GM10266 (cell line): ENCODE results near the gene PPP1R16B.
A peak's percentile ranks its signal among the peaks of the same experiment; 100 is the strongest.

Experiments used
- DNase-seq: peaks from one replicate; pipeline ENCODE4 v3.0.0; 2012; ENCODE audit errors: extremely low spot score
- TF ChIP-seq, protein P1 (sequence below): IDR thresholded peaks from 2 replicates; pipeline ENCODE4 v1.5.1; 2012; ENCODE audit warnings: mild to moderate bottlenecking, low read depth; ENCODE audit not compliant: control insufficient read depth, insufficient read depth; ENCODE audit errors: missing control alignments

Gene PPP1R16B

DNA sequence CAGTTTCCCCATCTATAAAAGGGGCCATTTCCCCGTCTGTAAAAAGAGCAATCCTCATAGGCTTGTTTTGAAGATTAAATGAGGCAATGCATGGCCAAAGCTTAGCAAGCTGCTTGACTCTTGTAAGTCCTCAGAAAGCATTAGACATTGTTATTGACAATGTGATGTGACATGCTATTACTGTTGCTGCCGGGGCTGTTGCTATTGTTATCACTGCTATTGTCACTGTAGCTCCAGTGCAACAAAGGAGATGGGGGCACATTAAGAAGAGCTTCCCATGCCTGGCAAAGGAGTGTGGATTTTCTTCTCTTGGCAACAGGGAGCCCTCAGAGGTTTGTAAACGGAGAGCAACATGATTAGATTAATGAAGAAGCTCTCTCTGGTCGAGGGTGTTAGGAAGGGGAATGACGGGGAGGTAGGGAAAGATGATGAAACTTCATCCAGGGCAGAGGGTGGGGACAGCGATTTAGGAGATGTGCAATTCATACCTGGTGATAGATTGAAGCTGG lies 87.6 kb downstream of the PPP1R16B start:
- TF ChIP-seq, protein P1, sequence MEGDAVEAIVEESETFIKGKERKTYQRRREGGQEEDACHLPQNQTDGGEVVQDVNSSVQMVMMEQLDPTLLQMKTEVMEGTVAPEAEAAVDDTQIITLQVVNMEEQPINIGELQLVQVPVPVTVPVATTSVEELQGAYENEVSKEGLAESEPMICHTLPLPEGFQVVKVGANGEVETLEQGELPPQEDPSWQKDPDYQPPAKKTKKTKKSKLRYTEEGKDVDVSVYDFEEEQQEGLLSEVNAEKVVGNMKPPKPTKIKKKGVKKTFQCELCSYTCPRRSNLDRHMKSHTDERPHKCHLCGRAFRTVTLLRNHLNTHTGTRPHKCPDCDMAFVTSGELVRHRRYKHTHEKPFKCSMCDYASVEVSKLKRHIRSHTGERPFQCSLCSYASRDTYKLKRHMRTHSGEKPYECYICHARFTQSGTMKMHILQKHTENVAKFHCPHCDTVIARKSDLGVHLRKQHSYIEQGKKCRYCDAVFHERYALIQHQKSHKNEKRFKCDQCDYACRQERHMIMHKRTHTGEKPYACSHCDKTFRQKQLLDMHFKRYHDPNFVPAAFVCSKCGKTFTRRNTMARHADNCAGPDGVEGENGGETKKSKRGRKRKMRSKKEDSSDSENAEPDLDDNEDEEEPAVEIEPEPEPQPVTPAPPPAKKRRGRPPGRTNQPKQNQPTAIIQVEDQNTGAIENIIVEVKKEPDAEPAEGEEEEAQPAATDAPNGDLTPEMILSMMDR: no peak
- no peak for DNase-seq

DNA sequence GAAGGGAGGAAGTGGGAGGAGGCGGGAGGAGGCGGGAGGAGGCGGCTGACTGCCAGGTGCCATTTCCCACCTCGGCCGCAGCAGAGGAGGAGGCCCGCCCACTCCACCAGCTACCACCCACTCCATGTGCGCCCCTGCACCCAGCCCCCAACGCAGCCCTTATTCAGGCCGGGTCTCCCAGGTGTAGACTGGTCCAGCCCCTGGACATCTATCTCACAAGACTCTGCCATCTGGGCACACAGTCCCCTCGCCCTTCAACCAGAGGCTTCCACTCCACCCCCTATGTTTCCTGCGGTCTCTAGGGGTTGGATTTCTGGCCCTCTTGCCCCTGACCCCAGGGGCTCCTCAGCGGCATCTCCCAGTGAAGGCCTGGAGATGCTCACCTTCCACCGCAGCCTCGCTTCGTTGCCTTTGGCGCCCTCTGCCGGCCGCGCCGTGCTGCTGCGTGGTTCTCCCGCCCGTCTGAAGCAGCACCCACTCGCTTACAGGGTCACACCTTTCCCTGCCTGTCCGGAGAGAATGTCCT lies 88.1 kb downstream of the PPP1R16B start:
- TF ChIP-seq, protein P1: peak; percentile 100
- DNase-seq: peak; percentile 80

DNA sequence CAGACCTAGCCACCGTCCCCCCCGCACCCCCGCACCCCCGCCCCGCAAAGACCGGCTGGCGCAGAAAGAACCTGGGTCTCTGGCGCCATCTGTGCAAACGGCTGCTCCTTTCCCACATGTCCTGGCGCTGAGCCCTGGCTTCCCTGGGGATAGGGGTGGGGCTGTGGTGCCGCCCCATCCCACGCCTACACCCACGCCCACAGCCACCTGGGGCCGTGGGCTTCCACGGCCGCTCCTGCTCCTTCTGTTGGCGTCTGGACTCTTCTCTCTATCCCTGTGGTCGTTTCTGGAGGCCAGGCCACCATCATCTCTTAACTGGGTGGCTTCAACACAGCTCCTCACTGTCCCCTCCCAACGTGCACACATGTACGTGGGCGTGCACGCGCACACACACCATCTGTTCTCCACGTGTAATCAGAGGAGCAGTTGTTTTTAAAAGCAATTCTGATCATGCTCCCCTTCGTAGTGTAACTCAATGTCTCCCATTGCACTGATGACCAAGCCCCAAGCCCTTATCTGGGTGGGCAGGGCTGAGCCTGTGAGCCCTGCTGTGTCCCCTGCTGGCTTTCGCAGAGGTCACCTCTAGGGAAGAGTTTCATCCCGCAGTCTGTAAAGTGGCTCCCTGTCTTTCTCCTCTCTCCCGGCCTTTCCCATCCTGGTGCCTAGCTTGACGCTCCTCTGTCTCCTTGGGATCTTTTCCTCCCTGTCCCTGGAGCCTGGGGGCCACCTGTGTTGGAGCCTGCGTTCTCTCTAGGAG lies 88.8 kb downstream of the PPP1R16B start:
- TF ChIP-seq, protein P1: peak; percentile 15
- no peak for DNase-seq

DNA sequence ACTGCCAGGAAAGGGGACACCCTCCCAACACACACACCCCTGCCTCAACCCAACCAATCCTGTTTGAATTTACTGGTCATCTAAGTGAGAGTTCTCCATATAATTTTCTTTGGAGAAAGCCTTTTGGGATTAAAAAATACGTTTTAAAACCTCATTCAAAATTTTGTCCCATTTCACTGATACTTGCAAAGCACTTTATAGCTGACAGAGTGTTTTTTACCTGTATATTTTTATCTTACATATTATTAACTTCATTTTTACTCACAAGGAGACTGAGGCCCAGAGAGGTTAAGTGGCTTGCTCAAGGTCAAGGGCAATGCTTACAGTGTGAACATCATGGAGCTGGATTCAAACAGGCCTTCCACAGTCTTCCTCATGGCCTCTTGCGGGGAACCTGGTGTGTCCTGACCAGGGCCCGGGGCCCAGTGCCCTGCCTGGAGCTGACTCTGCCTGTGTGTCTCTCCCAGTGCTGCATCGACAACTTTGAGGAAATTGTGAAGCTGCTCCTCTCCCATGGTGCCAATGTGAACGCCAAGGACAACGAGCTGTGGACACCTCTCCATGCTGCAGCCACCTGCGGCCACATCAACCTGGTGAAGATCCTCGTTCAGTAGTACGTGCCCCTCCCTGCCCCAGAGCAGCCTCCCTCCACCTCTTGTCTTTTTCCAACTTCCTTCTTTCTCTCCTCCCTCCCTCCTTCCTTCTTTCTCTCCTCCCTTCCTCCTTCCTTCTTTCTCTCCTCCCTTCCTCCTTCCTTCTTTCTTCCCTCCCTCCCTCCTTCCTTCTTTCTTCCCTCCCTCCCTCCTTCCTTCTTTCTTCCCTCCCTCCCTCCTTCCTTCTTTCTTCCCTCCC lies 89.8 kb downstream of the PPP1R16B start:
- no peak for DNase-seq
- TF ChIP-seq, protein P1: no peak

DNA sequence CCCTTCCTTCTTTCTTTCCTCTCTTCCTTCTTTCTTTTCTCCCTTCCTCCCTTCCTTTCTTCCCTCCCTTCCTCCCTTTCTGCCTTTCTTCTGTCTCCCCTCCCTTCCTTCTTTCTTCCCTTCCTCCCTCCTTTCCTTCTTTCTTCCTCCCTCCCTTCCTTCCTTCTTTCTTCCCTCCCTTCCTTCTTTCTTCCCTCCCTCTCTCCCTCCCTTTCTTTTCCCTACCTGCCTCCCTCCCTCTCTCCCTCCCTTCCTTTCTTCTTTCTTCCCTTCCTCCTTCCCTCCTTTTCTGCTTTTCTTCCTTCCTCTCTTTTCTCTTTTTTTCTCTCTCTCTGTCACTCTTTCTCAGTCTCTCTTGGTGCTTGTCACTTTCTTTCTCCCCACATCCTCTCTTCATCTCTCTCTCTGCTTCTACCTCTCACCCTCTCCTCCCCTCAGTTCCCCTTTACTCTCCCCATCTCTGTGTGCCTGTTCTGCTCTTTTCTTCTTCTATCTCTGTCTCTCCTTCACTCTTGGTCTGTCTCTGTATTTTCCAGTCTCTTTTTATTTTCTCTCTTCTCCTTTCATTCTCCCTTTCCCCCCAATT lies 90.6 kb downstream of the PPP1R16B start:
- TF ChIP-seq, protein P1: no peak
- DNase-seq: no peak

DNA sequence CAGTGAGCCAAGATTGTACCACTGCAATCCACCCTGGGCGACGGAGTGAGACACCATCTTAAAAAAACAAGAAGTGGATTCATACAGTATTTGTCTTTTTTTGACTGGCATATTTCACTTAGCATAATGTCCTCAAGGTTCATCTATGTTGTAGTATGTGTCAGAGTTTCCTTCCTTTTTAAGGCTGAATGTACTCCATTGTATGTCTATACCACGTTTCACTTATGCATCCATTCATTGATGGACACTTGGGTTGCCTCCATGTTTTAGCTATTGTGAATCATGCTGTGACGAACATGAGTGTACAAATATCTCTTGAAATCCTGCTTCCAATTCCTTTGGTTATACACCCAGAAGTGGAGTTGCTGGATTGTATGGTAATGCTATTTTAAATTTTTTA lies 91.8 kb downstream of the PPP1R16B start:
- DNase-seq: no peak
- TF ChIP-seq, protein P1: no peak
